Stimulated activated CD8-positive, alpha-beta memory T cell treated with anti-CD3 and anti-CD28 coated beads, Interleukin-12 subunit alpha, Interleukin-12 subunit beta, amount 100 ng/mL, for 24 hours (primary cell): ENCODE data around the gene COL13A1.

Source experiments
- DNase-seq: peaks from one replicate; pipeline ENCODE4 v3.0.0-alpha.2; 2020; ENCODE audit errors: extremely low read depth

COL13A1 gene

DNA sequence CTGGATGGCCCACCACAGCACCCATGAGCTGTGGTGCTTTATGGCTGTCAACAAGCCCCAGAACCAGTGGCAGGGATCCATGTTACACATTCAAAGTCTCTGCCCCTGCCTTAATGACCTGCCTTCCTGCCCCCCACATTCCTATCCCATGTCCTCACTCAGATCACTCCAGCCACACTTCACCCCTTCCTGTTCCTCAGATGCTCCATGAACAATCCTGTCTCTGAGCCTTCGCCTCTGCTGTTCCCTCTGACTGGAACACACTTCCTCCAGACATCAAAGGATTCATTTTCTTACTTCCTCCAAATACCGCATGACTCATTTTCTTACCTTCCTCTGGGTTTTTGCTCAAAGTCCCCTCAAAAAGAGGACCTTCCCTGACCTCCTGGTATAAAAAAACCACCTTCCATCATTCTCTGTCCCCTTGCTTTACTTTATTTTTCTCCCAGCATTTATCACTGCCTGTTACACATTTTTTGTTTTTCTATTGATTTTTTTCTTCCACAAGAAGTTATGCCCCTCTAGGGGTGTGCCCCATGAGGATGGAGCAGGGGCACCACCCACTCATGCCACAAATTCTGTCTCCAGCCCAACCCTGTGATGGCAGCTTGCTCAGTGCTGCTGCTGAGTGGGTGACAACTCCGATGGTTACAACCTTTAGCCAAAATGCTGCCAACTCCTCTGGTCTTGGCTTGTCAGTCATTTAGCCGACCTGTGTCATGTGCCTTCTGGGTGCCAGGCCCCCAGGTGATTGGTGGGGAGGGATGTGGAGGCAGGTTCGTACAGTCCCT lies 18.2 kb downstream of the COL13A1 start:
- DNase-seq = no peak

DNA sequence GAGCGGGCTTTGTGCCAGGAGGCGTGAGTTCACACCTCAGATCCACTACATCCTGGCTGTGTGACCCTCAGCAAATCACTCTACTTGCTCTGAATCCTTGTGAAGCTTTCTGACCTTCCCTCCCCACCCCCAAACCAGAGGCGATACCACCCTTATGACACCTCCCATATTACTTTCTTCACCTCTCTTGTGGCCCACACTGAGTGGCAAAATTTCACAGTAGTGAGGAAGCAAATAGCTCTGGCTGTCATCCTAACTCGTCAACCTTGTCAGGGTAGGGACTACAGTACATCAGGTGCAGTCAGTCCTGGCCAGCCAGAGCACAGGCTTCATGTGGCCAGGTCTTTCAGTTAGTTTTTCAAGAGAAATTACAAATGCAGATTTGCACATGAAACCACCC lies 19.1 kb downstream of the COL13A1 start:
- no peak for DNase-seq

GRCh38 chr10:69825604-69826003 lies 23.9 kb downstream of the COL13A1 start:
- no peak for DNase-seq

- no peak for DNase-seq
Measured at GRCh38 chr10:69826094-69826493, 24.4 kb downstream of the COL13A1 start.

DNA sequence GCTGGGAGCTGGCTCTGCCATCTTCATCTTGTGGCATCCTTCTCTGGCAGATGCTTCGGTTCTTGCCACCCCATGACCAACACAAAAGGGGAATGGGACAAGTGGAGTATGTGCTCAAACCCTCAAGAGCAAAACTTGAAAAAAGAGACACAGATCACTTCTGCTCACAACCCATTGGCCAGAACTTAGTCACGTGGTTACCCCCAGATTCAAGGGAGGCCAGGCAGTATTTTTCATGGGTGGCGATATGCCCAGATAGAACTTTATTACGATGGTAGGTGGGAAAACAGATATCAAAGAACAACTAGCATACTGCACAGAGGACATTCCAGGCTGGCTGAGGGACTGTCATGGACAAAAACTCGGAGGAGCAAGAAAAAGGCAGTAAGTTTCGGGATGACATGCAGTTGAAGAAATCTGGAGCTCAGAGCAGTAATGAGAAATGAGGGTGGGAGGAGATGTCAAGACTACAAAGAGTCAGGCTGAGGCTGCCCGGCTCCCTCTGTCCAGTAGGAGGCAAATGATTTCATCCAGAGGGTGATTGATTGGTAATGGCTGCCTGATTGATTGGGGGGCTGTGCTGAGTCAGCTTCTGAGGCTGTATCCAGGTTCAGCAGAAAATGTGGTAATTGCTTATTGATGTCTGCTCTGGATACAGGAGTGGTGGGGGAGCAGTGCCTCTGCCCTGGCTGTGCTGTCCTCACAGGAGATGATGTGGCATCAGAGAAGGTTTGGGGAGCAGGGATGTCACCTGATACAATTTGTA lies 25.3 kb downstream of the COL13A1 start:
- no peak for DNase-seq

DNA sequence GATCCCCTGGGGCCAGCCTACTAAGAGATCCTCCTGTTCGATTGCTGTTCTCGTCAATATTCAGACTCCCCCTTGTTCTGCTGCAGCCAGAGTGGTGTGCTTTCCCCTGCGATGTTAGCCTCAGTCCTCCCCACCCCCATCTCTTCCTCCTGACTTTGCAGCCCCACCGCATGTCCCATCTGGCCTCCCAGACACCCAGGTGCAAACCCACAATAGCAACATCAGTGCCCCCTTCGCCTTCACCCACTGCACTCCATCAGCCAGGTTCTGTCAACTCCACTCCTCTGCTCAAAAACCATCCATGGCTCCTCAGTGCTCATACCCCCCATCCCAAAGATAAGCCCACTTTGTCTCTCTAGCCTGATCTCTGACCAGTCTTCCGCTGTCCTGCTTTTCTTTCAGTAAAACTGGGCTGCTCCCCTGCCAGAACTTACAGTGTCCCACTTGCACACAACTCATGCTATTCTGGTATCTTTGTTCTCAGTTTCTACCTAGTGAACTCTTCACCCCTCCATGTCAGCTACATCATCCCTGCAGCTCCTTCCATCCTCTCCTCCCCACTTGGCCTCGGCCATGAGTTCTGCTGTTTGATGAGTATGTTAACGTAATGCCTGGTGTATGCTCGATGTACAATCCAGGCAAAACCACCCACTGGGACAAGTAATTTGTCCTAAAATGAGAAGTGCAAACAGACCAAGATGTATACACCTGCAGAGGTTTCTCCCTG lies 26.6 kb downstream of the COL13A1 start:
- DNase-seq = no peak

- DNase-seq = no peak
Measured at GRCh38 chr10:69829775-69830174, 28.1 kb downstream of the COL13A1 start.

- DNase-seq = no peak
Measured at GRCh38 chr10:69831231-69831855, 29.6 kb downstream of the COL13A1 start.

DNA sequence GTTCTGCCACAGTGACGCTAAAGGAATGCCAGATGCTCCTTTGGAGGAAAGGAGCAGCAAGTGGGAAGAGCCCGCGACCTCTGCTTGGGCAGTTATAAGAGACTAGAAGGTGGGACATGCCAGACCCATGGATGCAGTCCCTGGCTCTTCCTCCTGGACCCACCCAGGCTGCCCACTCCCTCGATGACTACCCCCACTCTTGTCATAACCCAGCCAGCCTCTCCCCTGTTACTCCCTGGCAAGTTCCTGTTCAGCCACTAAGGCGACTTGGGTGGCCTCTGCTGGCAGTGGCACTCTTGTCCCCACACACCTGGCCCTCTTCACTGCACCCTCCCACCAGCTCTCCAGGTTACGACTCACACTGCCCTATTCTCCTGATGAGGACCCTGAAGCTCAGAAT lies 33.5 kb downstream of the COL13A1 start:
- no peak for DNase-seq

DNA sequence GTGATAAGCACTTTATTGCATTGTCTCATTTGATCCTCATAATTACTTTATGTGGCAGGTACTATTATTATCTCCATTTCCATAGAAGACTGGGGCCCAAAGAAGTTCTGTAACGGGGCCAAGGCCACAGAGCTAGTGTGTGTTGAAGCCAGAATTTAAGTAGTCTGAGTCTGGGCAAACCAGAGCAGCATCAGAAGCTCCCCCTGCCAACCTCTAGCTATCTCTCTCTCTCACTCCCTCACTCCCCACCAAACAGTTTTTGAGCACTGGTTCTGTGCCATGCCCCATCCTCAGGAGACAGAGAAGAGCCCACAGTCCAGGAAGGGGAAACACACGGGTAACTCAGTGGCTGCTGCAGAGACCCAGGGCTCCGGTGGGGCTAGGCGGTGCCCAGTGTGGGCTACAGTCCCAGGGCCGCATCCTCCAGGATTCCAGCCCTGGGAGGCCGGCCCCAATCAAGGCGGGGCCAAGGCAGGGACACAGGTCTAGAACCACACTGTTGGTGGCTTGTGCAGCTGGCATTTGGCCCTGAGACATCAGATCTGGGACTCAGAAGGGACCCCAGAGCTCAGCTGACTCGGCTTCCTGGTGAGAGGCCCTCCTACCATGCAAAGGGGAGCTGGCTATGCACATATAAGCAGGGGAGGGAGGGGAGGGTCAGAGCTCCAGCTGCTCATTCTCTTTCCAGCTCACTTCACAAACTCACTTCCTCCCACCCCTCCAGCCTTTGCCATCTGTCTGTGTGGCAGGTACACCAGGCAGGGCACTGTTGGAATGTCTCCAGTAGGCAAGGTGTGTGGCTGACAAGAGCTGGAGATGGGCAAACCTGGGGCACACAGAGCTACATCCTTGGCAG lies 34.4 kb downstream of the COL13A1 start:
- DNase-seq = no peak

DNA sequence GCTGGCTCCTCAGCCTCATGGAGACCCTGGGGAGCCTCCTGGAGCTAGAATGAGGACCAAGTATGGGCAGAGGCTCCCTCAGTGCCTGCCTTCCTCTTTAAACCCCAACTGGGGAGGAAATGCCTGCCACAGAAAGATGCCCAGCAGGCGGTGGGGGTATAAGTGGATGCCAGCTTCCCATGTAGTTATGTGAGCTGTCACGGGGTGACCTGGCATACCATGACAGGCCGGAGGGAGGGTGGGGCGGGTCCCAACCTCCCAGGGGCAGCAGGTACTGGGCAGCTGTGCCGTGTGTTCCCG lies 35.0 kb downstream of the COL13A1 start:
- DNase-seq = no peak

DNA sequence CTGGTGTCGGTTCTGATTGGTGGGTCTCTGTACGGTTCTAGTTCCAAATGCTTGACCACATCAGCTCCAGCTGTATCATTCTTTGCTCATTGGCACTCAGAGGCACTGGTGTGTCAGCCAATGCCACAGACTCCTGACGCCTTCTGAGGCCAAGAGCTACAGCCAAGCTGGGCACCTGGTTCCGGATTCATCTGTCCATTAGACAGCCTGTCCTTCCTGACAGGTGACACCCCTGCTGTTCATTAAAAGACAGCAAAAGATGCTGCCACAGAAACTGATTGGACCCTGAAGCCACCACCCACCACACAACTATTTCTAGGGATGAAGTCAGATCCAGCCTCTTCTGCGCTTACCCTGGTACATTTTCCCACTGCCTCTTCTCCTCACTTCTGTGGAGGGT lies 35.6 kb downstream of the COL13A1 start:
- no peak for DNase-seq

DNA sequence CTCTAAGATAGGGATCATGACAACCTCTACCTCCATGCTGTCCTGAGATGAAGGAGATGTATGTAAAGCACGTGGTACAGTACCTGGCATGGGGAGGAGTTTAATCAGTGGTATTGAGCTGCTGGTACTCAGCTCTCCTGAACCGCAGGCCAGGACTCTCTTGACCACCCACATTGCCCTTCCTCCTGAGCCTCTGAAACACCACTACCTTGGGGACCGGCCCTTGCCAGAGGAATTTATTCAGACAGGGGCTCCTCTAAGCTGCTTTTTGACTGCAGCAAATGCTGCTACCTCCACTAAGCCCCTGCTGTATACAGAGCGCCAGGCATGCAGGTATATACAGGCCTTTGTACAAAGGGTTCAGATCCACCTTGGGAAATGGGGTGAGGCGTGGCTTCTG lies 36.7 kb downstream of the COL13A1 start:
- DNase-seq = no peak

DNA sequence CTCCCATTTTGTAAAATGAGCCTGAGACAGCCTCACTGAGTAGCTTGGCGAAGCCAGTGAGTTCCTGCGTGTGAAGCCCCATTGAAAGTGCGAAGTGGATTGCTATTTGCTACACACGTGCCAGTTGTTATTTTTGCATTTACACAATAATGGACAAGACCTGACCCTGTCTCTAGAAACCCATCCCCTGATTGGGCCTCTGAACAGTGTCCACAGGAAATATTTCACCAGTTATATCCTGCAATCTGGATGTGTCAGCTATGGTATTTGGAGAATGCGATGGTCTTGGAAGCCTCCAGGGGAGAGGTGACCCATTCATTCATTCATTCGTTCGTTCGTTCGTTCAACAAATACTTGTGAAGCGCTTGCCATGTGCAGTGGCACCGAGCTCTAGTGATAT lies 37.1 kb downstream of the COL13A1 start:
- DNase-seq = no peak

DNA sequence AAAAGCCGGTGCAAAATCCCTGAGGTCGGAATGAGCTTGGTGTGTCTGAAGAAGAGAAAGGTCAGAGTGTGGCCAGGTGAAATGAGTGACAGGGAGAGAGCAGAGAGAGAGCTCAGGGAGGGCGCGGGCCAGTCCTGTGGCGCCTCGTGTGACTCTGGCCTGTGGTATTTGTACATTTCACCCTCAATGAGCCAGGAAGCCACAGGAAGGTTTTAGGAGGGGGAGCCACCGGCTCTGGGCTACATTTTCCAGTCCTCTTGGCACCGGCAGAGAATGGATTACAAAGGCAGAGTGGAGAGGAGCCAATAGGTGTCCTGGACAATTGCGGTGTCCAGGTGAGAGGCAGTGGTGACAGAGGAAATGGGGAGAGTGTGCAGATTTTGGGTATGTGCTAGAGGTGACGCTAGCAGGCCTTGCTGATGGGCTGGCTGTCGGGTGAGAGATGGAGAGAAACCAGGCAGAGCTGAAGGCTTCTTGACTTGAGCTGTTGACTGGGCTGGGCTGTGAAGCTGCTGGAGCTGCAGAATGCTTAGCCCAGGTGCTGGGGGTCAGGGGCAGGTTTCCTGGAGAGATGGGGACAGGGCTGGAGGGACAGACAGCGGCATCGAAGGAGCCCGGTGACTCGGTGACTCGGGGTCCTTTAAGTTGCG lies 38.1 kb downstream of the COL13A1 start:
- DNase-seq = no peak

DNA sequence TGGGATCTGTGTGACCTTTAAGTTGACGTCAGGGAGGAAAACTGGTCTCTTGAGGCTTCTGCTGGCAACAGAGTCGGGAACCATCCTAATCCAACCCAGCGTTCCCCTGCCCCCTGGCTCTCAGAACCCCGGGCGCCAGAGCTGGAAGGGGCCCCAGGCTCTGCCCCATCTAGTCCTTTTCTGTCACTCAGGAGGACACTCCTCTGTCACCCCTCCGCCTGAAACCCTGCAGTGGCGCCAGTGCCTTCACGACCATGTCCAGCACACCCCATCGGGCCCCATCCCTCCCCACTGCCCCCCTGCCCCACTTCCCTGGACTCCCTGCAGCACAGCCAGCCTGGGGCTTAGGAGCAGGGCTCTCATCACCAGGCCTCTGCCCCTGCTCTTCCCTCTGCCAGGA lies 39.1 kb downstream of the COL13A1 start:
- DNase-seq = no peak

DNA sequence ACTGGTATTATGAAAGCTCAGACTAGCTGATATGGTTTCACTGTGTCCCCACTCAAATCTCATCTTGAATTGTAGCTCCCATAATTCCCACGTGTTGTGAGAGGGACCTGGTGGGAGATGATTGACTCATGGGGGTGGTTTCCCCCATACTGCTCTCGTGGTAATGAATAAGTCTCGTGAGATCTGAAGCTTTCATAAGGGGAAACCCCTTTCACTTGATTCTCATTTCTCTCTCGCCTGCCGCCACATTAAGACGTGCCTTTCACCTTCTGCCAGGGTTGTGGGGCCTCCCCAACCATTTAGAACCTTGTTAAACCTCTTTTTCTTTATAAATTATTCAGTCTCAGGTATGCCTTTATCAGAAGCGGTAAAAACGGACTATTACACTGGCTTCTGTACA lies 40.3 kb downstream of the COL13A1 start:
- no peak for DNase-seq

DNA sequence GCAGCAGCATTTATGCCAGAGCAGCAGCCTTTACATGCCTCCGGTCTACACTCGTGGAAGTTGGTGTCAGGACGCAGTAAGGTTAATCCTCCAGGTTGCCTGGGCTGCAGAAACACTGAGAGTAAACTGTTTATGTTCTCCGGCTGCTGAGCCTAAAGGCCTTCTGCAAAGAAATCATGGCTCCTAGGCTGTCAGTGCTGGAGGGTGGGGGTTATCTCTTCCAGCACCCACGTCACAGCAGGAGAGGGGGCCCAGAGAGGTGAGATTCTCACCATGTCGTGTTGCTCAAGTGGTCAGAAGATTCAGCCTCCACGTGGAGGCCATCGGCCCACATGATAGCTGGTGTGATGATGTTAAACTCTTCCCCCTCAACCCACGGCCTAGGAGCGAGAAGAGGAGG lies 41.2 kb downstream of the COL13A1 start:
- no peak for DNase-seq

GRCh38 chr10:69843923-69844322 lies 42.2 kb downstream of the COL13A1 start:
- no peak for DNase-seq

- no peak for DNase-seq
Measured at GRCh38 chr10:69844698-69845097, 43.0 kb downstream of the COL13A1 start.
